GM12878 (cell line): ENCODE data around the gene PAN3. TPM values are rescaled to one million over a fixed set of nuclear protein-coding genes. Genes with fewer than 3 reads are reported as not detected.

Source experiments
- ATAC-seq: fragments of 200-7000 bp; cut with Tn5 transposase; 3 replicates; pipeline ENCODE4 v1.9.1; 2020; ENCODE audit warnings: mild to moderate bottlenecking, moderate library complexity
- BruUV-seq: library from RNA; stranded (reverse); fragments of 400-500 nt; replicated peaks from 2 replicates; lab custom pipeline; 2021; lab: Mats Ljungman, UMichigan
- CTCF ChIA-PET: fragments of 300-600 bp; sonication (Branson Sonifier 250); formaldehyde crosslinking; extraction: SDS; loops from one replicate; lab custom pipeline; 2021; ENCODE audit warnings: inconsistent platforms; lab: Yijun Ruan, JAX
- POLR2A ChIA-PET: fragments of 350-600 bp; formaldehyde crosslinking; extraction: SDS; loops from one replicate; lab custom pipeline; 2021; ENCODE audit warnings: inconsistent platforms; lab: Charles Lee
- RAD21 ChIA-PET: fragments of 300-600 bp; sonication (Branson Sonifier 250); formaldehyde crosslinking; loops from one replicate; lab custom pipeline; 2023; ENCODE audit warnings: antibody characterized with exemption; ENCODE audit not compliant: unreplicated experiment; lab: Charles Lee
- SMC1A ChIA-PET: fragments of 300-600 bp; sonication (Branson Sonifier 250); formaldehyde crosslinking; loops from one replicate; lab custom pipeline; 2023; ENCODE audit not compliant: unreplicated experiment, uncharacterized antibody; lab: Charles Lee
- DNase-seq: peaks from one replicate; pipeline ENCODE4 v3.0.0-alpha.2; 2011; ENCODE audit warnings: low read depth, low spot score
- FAIRE-seq: peaks from 3 replicates; lab custom pipeline; 2011; peaks lifted over from hg19 to GRCh38; lab: Jason Lieb, UNC
- H2AFZ ChIP-seq: 2 replicates; pipeline ENCODE4 v1.6.0; 2011; ENCODE audit warnings: low read depth, low read length, control low read depth; ENCODE audit not compliant: control insufficient read depth
- H3K27ac ChIP-seq: 2 replicates; pipeline ENCODE4 v1.5.1; 2011; ENCODE audit warnings: control low read depth; ENCODE audit not compliant: control insufficient read depth, insufficient read depth
- H3K27me3 ChIP-seq, 2 experiments: replicated peaks in 1 of 2; 2 replicates each; pipeline versions ENCODE4 v1.6.0 to v1.6.1; 2011; ENCODE audit warnings: low read length in 1 of 2; ENCODE audit not compliant: control insufficient read depth in 2 of 2, insufficient read depth in 2 of 2
- H3K36me3 ChIP-seq, 2 experiments: 2 replicates each; pipeline ENCODE4 v1.5.1; 2011; ENCODE audit warnings: low read length in 1 of 2; ENCODE audit not compliant: control insufficient read depth in 2 of 2, insufficient read depth in 2 of 2
- H3K4me1 ChIP-seq: 2 replicates; pipeline ENCODE4 v1.6.1; 2011; ENCODE audit warnings: mild to moderate bottlenecking, low read length, moderate library complexity, mixed read lengths; ENCODE audit not compliant: control insufficient read depth, insufficient read depth
- H3K4me2 ChIP-seq: 2 replicates; pipeline ENCODE4 v1.6.0; 2011; ENCODE audit warnings: control low read depth; ENCODE audit not compliant: control insufficient read depth, insufficient read depth
- H3K4me3 ChIP-seq: fragments of 200-600 bp; sonication (generic); 2 replicates; pipeline ENCODE4 v1.5.1; 2016
- H3K79me2 ChIP-seq: 2 replicates; pipeline ENCODE4 v1.6.0; 2011; ENCODE audit warnings: low read length; ENCODE audit not compliant: control insufficient read depth, insufficient read depth
- H3K9ac ChIP-seq: 2 replicates; pipeline ENCODE4 v1.8.0; 2011; ENCODE audit warnings: low read length, control low read depth, mixed read lengths; ENCODE audit not compliant: control insufficient read depth, insufficient read depth
- H3K9me3 ChIP-seq: replicated peaks from 3 replicates; pipeline ENCODE4 v1.5.1; 2011; ENCODE audit warnings: mild to moderate bottlenecking, low read length; ENCODE audit not compliant: control insufficient read depth, insufficient read depth
- H4K20me1 ChIP-seq: 2 replicates; pipeline ENCODE4 v1.6.0; 2011; ENCODE audit not compliant: control insufficient read depth, insufficient read depth
- ATF2 ChIP-seq: IDR thresholded peaks from 2 replicates; pipeline ENCODE4 v1.6.1; 2012; ENCODE audit warnings: low read length, inconsistent platforms
- CREM ChIP-seq: IDR thresholded peaks from 2 replicates; pipeline ENCODE4 v1.6.1; 2014; ENCODE audit warnings: antibody characterized with exemption, low read depth
- DPF2 ChIP-seq: fragments of 450-650 bp; IDR thresholded peaks from 2 replicates; pipeline ENCODE4 v1.6.1; 2017; ENCODE audit warnings: mild to moderate bottlenecking
- EED ChIP-seq: sonication (generic); IDR thresholded peaks from 2 replicates; pipeline ENCODE4 v1.6.1; 2016; ENCODE audit warnings: antibody characterized with exemption, low read depth
- EGR1 ChIP-seq, 2 experiments: IDR thresholded peaks; 1 replicate in 1 of 2; 2 replicates in 1 of 2; pipeline ENCODE4 v1.6.1; 2011 to 2012; ENCODE audit warnings: low read depth in 2 of 2, low read length in 2 of 2, borderline replicate concordance in 1 of 2, mild to moderate bottlenecking in 1 of 2, moderate library complexity in 1 of 2
- EP300 ChIP-seq, 2 experiments: fragments of 150-350 bp in 1 of 2; IDR thresholded peaks; 2 replicates each; pipeline ENCODE4 v1.6.1; 2011 to 2012; ENCODE audit warnings: low read depth in 2 of 2, low read length in 2 of 2, borderline replicate concordance in 1 of 2, improper control_type of control experiment in 1 of 2, inconsistent platforms in 1 of 2; ENCODE audit not compliant: control insufficient read depth in 1 of 2
- HDAC2 ChIP-seq: fragments of 200-600 bp; sonication (generic); IDR thresholded peaks from 2 replicates; pipeline ENCODE4 v1.6.1; 2017
- IKZF2 ChIP-seq, 2 experiments: fragments of 450-650 bp; IDR thresholded peaks; 2 replicates each; pipeline ENCODE4 v1.6.1; 2017; ENCODE audit warnings: mild to moderate bottlenecking in 2 of 2, moderate library complexity in 2 of 2
- MEF2A ChIP-seq: IDR thresholded peaks from 2 replicates; pipeline ENCODE4 v1.6.1; 2011; ENCODE audit warnings: low read depth, mild to moderate bottlenecking, low read length, moderate library complexity; ENCODE audit not compliant: insufficient read depth
- MEF2B ChIP-seq: fragments of 450-650 bp; IDR thresholded peaks from 2 replicates; pipeline ENCODE4 v1.6.1; 2018; ENCODE audit warnings: mild to moderate bottlenecking, moderate library complexity; ENCODE audit not compliant: partially characterized antibody, poor library complexity, severe bottlenecking
- MTA3 ChIP-seq: IDR thresholded peaks from 2 replicates; pipeline ENCODE4 v1.6.1; 2012; ENCODE audit warnings: low read length, inconsistent platforms, borderline replicate concordance
- NFIC ChIP-seq: IDR thresholded peaks from 2 replicates; pipeline ENCODE4 v1.6.1; 2012; ENCODE audit warnings: low read depth, mild to moderate bottlenecking, inconsistent platforms, low read length, moderate library complexity
- PAX5 ChIP-seq: IDR thresholded peaks from 2 replicates; pipeline ENCODE4 v1.6.1; 2011; ENCODE audit warnings: low read depth, low read length, borderline replicate concordance
- PRDM15 ChIP-seq: fragments of 450-650 bp; formaldehyde crosslinking; IDR thresholded peaks from 2 replicates; pipeline ENCODE4 v1.4.0; 2020; ENCODE audit warnings: mild to moderate bottlenecking, moderate library complexity
- RUNX3 ChIP-seq: IDR thresholded peaks from 2 replicates; pipeline ENCODE4 v1.6.1; 2012; ENCODE audit warnings: low read length, inconsistent platforms
- TCF12 ChIP-seq: IDR thresholded peaks from 2 replicates; pipeline ENCODE4 v1.6.1; 2011; ENCODE audit warnings: low read depth, mild to moderate bottlenecking, low read length
- TCF3 ChIP-seq: IDR thresholded peaks from 2 replicates; pipeline ENCODE4 v1.6.1; 2012; ENCODE audit warnings: low read depth, mild to moderate bottlenecking, low read length, borderline replicate concordance; ENCODE audit not compliant: insufficient read depth
- WGBS: methylation state at CpG from one replicate; pipeline ENCODE4 v1.1.6; 2016; ENCODE audit warnings: low lambda C conversion rate; ENCODE audit not compliant: insufficient replicate concordance, insufficient coverage; ENCODE audit errors: missing lambda C conversion rate; 5-methylcytosine and 5-hydroxymethylcytosine counted together
- in situ Hi-C: fragments of 300-500 bp; cut with MboI; formaldehyde crosslinking; loops from 9 replicates; pipeline ENCODE4 v1.14.3; 2018; ENCODE audit warnings: mixed read lengths
- intact Hi-C: fragments of 100-400 bp; cut with micrococcal nuclease; formaldehyde crosslinking; loops from one replicate; pipeline ENCODE4 v1.14.2; 2022; ENCODE audit not compliant: unreplicated experiment
- polyA plus RNA-seq, 11 experiments: library from polyadenylated mRNA; depleted of rRNA in 4 of 11; unstranded in 6 of 11; stranded (reverse) in 5 of 11; fragments of >200 nt; fragmentation: Nextera tagmentation in 4 of 11; fragmentation: Illumina TruSeq in 1 of 11; extraction: Ambion mirVana in 4 of 11; extraction: Trizol in 1 of 11; gene quantifications; 1 replicate in 1 of 11; 2 replicates in 10 of 11; pipeline versions ENCODE4 v1.2.1 to v1.2.3, GENCODE V29; 2011 to 2016; ENCODE audit warnings: inconsistent platforms in 2 of 11, missing spikeins in 2 of 11, low read depth in 1 of 11
- total RNA-seq, 4 experiments: library from RNA; depleted of rRNA in 3 of 4; stranded (reverse); fragments of >200 nt in 3 of 4; fragmentation: Illumina TruSeq in 1 of 4; extraction: Trizol in 1 of 4; gene quantifications; 2 replicates each; pipeline versions ENCODE4 v1.2.1 to v1.2.3, GENCODE V29; 2013 to 2021

PAN3 gene
- total and polyA plus RNA-seq, 10 of the 15 experiments (the other 5 are each of a cell fraction or from before 2014, with no cell fraction given) = 13.0 to 33.3 (median 19.9) TPM

GRCh38 chr13:28286263-28286662, 147.9 kb downstream of the PAN3 start:
- 6% methylated on average over 1 of the region's 1 CpG for WGBS
- H3K4me1 ChIP-seq = peaks cover 16% of the 10 kb centered on the region
- H3K36me3 ChIP-seq = peaks cover 1 to 23% of the 10 kb centered on the region in 2 experiments
- H3K4me2 ChIP-seq = peak overlapping the region; percentile 63
- H3K4me3 ChIP-seq = no peak overlapping the region; the same call in 1 of the 2 replicates
- ChIA-PET RAD21 (no interaction called here), POLR2A (interaction anchor here (1.4 kb wide), 1 partner anchor 10 kb away, joined by 3 read pairs; no protein-coding TSS in a partner anchor), CTCF (interaction anchor here (1.1 kb wide), 1 partner anchor 79 kb away, joined by 3 read pairs; no protein-coding TSS in a partner anchor), SMC1A (interaction anchor here (1.1 kb wide), 1 partner anchor 14 kb away, joined by 4 read pairs; no protein-coding TSS in a partner anchor)
- H4K20me1 ChIP-seq = no peaks in the 10 kb centered on the region
- FAIRE-seq = peak; percentile 47
- no peak overlapping the region for H2AFZ ChIP-seq
- H3K9me3 ChIP-seq = no peaks in the 10 kb centered on the region
- H3K79me2 ChIP-seq = no peaks in the 10 kb centered on the region
- BruUV-seq = no TSS peak
- H3K27ac ChIP-seq = peak overlapping the region; percentile 38
- intact Hi-C loops (no loop called here), in situ Hi-C loops (no loop called here)
- H3K9ac ChIP-seq = no peak overlapping the region
- peak; percentile 56 for DNase-seq
- ATAC-seq = peak; percentile 82
- no peaks in the 10 kb centered on the region for H3K27me3 ChIP-seq
- TF ChIP-seq RUNX3 (peak; percentile 86), CREM (peak; percentile 52; the same call in 1 of the 2 replicates), PAX5 (peak; percentile 24; the same call in 1 of the 2 replicates), NFIC (peak; percentile 69), ATF2 (peak; percentile 22; the same call in 1 of the 2 replicates), MEF2B (no peak), TCF3 (peak; percentile 38; the same call in 1 of the 2 replicates), MEF2A (peak; percentile 68; the same call in 1 of the 2 replicates), DPF2 (0 out of 2 replicates have a peak, but pooled peaks have one; percentile 16), MTA3 (peak; percentile 83; the same call in 1 of the 2 replicates), EED (peak; percentile 74), EP300 (IDR thresholded peaks at IDR 0.05; ENCODE audit: borderline replicate concordance in 1 of 2, control insufficient read depth in 1 of 2, low read depth in 2 of 2, low read length in 2 of 2) (no peak), IKZF2 (IDR thresholded peaks at IDR 0.05) (peak in 1 of 2 experiments; percentile 31; a peak in 1 of 4 replicates), TCF12 (peak; percentile 42; the same call in 1 of the 2 replicates), EGR1 (IDR thresholded peaks at IDR 0.05; ENCODE audit: borderline replicate concordance in 1 of 2, low read depth in 2 of 2, low read length in 2 of 2) (no peak), HDAC2 (no peak), PRDM15 (no peak)
